Stimulated activated naive CD8-positive, alpha-beta T cell treated with anti-CD3 and anti-CD28 coated beads, Interleukin-15, amount 100 ng/mL, for 72 hours (primary cell): ENCODE measurements around the gene TRPM1.
"Not testable (repeated sequence)": the region's sequence is repeated elsewhere in the genome, so short reads cannot be mapped to it uniquely, and the experiment has no call there.

ENCODE experiments used
- ATAC-seq: fragments of 150-1000 bp; cut with Tn5 transposase; 2 replicates; pipeline ENCODE4 v1.10.0; 2021; ENCODE audit warnings: mild to moderate bottlenecking, moderate library complexity
- DNase-seq, 2 donors: peaks; one replicate each; pipeline ENCODE4 v3.0.0; 2021 to 2022
- H3K27ac Mint-ChIP-seq, 2 donors: one replicate each; pipeline ENCODE4 v1.8.0; 2022; ENCODE audit warnings: mild to moderate bottlenecking in 2 of 2, mixed read lengths in 2 of 2, moderate library complexity in 2 of 2
- H3K27me3 Mint-ChIP-seq: one replicate; pipeline ENCODE4 v1.8.0; 2022; ENCODE audit warnings: mixed read lengths
- H3K4me1 Mint-ChIP-seq: one replicate; pipeline ENCODE4 v1.8.0; 2022; ENCODE audit warnings: mild to moderate bottlenecking, mixed read lengths
- H3K4me3 Mint-ChIP-seq, 2 donors: one replicate each; pipeline ENCODE4 v1.8.0; 2022; ENCODE audit warnings: mild to moderate bottlenecking in 2 of 2, mixed read lengths in 2 of 2, moderate library complexity in 1 of 2
- H3K9me3 Mint-ChIP-seq, 2 donors: one replicate each; pipeline ENCODE4 v1.8.0; 2022; ENCODE audit warnings: mixed read lengths in 2 of 2

The TRPM1 gene

GRCh38 chr15:31098953-31099740 is 2.4 kb downstream of the TRPM1 start:
- Mint-ChIP-seq H3K9me3 (no peaks in the 10 kb centered on the region), H3K4me1 (no peaks in the 10 kb centered on the region), H3K4me3 (no peak overlapping the region), H3K27me3 (no peaks in the 10 kb centered on the region), H3K27ac (peak overlapping the region in 1 of 2 donors; percentile 38)
- ATAC-seq (no peak), DNase-seq (no peak)

DNA sequence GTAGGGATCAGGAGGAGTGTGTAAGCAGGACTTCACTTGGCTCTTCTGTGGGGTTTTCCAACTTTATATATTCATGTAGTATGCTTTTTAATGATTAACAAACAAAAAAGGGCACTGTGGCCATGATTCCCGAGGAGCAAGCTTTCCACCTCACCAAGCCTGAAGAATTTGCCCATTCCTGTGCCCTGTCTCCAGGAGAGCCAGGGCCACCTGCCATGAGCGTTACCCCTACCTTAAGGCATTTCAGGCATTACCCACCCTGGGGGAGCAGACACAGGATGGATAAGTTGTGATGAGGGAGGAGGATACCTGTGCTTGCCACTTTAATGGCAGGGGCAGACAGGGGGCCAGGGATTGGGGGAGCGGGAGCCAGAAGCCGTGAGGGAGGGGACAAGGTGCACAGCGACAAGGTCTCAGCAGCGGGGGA is 3.0 kb downstream of the TRPM1 start:
- Mint-ChIP-seq H3K27me3 (no peaks in the 10 kb centered on the region), H3K4me3 (no peak overlapping the region), H3K27ac (no peak overlapping the region), H3K4me1 (no peaks in the 10 kb centered on the region), H3K9me3 (no peaks in the 10 kb centered on the region)
- DNase-seq (no peak), ATAC-seq (no peak)

- Mint-ChIP-seq H3K27me3 (no peaks in the 10 kb centered on the region), H3K27ac (no peak overlapping the region), H3K9me3 (no peaks in the 10 kb centered on the region), H3K4me3 (no peak overlapping the region), H3K4me1 (no peaks in the 10 kb centered on the region)
- DNase-seq: no peak
- no peak for ATAC-seq
Measured at GRCh38 chr15:31096563-31096962, 5.0 kb downstream of the TRPM1 start.

- Mint-ChIP-seq H3K4me1 (no peaks in the 10 kb centered on the region), H3K27ac (no peak overlapping the region), H3K9me3 (no peaks in the 10 kb centered on the region), H3K4me3 (no peak overlapping the region), H3K27me3 (no peaks in the 10 kb centered on the region)
- DNase-seq (no peak), ATAC-seq (no peak)
Measured at GRCh38 chr15:31091481-31091880, 10.0 kb downstream of the TRPM1 start.

DNA sequence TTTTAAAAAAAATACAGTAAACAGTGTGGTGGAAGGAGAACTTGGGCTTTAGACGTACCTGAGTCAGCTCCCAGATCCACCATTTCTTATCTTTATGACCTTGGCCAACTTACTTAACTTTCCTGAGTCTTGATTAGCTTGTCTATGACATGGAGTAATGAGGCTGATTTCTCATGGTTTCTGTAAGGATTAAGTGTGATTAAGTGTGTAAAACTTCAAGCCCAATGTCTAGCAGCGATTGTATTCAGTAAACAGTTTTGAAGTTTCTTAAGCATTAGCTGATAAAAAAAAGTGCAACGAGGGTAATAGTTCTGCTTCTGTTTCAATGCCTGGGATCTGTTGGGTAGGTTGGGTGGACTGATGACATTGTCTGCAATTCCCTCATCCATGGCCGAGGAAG is 10.8 kb downstream of the TRPM1 start:
- H3K9me3 Mint-ChIP-seq: no peaks in the 10 kb centered on the region
- ATAC-seq (no peak), DNase-seq (no peak)
- no peaks in the 10 kb centered on the region for H3K27me3 Mint-ChIP-seq
- no peak overlapping the region for H3K4me3 Mint-ChIP-seq
- no peak overlapping the region for H3K27ac Mint-ChIP-seq
- H3K4me1 Mint-ChIP-seq: no peaks in the 10 kb centered on the region

GRCh38 chr15:31089368-31090047 is 12.0 kb downstream of the TRPM1 start:
- ATAC-seq: no peak
- DNase-seq: no peak
- Mint-ChIP-seq H3K4me1 (no peaks in the 10 kb centered on the region), H3K27me3 (no peaks in the 10 kb centered on the region), H3K4me3 (no peak overlapping the region), H3K27ac (no peak overlapping the region), H3K9me3 (no peaks in the 10 kb centered on the region)

- no peak for ATAC-seq
Measured at GRCh38 chr15:31088672-31089367, 12.7 kb downstream of the TRPM1 start.

DNA sequence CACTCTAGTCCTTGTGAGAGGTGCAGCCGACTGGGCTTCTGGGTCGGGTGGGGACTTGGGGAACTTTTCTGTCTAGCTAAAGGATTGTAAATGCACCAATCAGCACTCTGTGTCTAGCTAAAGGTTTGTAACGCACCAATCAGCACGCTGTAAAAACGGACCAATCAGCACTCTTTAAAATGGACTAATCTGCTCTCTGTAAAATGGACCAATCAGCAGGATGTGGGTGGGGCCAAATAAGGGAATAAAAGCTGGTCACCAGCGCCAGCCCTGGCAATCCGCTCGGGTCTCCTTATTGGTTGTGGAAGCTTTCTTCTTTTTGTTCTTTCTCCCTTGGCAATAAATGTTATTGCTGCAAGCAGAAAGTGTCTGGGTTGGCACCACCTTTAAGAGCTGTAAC is 13.5 kb downstream of the TRPM1 start:
- ATAC-seq, H3K4me3 Mint-ChIP-seq, H3K27ac Mint-ChIP-seq, DNase-seq, H3K4me1 Mint-ChIP-seq, H3K9me3 Mint-ChIP-seq, H3K27me3 Mint-ChIP-seq: not testable (repeated sequence)

More at GRCh38 chr15:31088672-31089367, 12.7 kb downstream of the TRPM1 start:
- H3K4me3 Mint-ChIP-seq: no peak overlapping the region
- no peaks in the 10 kb centered on the region for H3K9me3 Mint-ChIP-seq
- no peaks in the 10 kb centered on the region for H3K27me3 Mint-ChIP-seq
- no peaks in the 10 kb centered on the region for H3K4me1 Mint-ChIP-seq
- no peak for DNase-seq
- H3K27ac Mint-ChIP-seq: no peak overlapping the region

DNA sequence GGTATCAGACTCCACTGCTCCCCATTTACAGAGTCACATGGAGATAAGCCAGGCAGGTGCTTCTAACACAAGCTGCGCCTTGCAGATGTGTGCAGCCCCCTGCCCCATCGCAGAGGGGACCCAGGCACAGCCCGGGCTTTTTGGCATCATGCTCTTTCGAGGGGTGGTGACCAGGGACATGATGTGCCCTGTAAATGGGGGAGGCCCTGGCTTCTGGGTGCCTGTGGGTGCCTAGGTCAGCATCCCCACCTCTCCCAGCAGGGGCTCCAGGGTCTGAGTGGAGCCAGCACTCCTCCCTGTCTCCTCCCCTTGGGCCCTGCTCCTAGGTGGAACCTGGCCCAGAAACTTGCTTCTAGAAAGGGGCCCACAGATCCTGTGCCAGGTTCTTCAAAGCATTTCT is 15.2 kb downstream of the TRPM1 start:
- DNase-seq: no peak
- no peaks in the 10 kb centered on the region for H3K9me3 Mint-ChIP-seq
- peaks cover 6% of the 10 kb centered on the region for H3K27me3 Mint-ChIP-seq
- peaks cover 5% of the 10 kb centered on the region for H3K4me1 Mint-ChIP-seq
- H3K4me3 Mint-ChIP-seq: no peak overlapping the region
- no peak for ATAC-seq
- H3K27ac Mint-ChIP-seq: no peak overlapping the region

DNA sequence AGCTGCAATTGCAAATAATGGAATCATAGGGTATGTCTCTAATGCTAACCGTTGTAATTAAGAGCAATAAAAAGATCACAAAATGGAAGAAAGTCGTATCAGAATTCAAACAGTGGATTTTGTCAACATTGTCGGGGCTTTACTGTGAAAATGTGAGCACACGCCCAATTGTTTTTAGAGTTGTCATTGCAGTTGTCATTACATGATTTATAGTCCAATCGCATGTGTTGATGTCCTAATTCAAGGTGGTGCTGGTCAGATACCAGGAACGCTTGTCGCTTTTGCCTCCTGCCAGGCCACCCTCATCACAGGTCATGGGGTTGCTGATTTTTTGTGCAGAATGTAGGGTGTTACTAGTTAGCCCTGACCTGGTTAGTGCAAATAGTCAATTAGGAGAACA is 16.2 kb downstream of the TRPM1 start:
- ATAC-seq (no peak), DNase-seq (no peak)
- Mint-ChIP-seq H3K4me3 (no peak overlapping the region), H3K9me3 (no peaks in the 10 kb centered on the region), H3K27me3 (peaks cover 8% of the 10 kb centered on the region), H3K27ac (no peak overlapping the region), H3K4me1 (peaks cover 6% of the 10 kb centered on the region)

DNA sequence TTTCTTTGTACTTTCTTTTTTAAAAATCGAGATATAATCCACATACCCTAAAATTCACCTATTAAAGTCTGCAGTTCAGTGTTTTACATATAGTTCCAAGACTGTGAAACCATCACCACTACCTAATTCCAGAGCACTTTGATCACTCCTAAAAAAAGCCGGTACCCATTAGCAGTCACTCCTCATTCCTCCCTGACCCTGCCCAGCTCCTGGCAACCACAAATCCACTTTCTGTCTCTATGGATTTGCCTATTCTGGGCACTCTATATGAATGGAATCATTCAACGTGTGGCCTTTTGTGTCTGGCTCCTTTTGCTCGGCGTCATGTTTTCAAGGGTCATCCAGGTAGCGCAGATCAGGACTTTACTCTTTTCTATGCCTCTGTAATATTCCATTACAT is 17.3 kb downstream of the TRPM1 start:
- peaks cover 11% of the 10 kb centered on the region for H3K27me3 Mint-ChIP-seq
- H3K9me3 Mint-ChIP-seq: no peaks in the 10 kb centered on the region
- ATAC-seq (no peak), DNase-seq (no peak)
- H3K4me1 Mint-ChIP-seq: peaks cover 6% of the 10 kb centered on the region
- H3K4me3 Mint-ChIP-seq: no peak overlapping the region
- no peak overlapping the region for H3K27ac Mint-ChIP-seq

DNA sequence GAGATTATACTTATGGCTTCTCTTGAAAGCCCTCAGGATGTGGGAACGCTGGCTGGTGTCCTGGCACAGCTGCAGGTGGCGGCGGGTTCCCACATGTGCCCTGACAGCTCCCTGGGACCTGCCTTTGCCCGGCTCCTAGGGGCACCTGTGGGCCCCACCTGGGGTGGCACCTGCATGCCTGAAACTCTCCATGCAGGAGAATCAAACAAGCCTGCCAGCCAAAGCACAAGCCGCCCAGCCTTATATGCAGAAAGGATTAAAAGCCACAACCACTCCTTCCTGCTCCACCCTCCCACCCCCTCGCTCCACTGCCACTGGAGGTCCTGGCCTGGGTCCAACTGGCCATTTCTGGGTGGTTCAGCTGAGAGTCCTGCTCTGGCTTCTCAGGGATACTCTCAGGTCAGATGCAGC is 18.1 kb downstream of the TRPM1 start:
- Mint-ChIP-seq H3K9me3 (no peaks in the 10 kb centered on the region), H3K27me3 (peaks cover 15% of the 10 kb centered on the region), H3K4me3 (no peak overlapping the region), H3K4me1 (peaks cover 6% of the 10 kb centered on the region), H3K27ac (no peak overlapping the region)
- ATAC-seq: no peak
- DNase-seq: no peak

- H3K4me1 Mint-ChIP-seq: peaks cover 6% of the 10 kb centered on the region
- H3K4me3 Mint-ChIP-seq: no peak overlapping the region
- H3K27me3 Mint-ChIP-seq: peaks cover 15% of the 10 kb centered on the region
- no peak for DNase-seq
- ATAC-seq: no peak
- peak overlapping the region in 1 of 2 donors; percentile 91 for H3K27ac Mint-ChIP-seq
- no peaks in the 10 kb centered on the region for H3K9me3 Mint-ChIP-seq
Measured at GRCh38 chr15:31082771-31083369, 18.7 kb downstream of the TRPM1 start.

GRCh38 chr15:31081588-31082250 is 19.8 kb downstream of the TRPM1 start:
- peaks cover 15% of the 10 kb centered on the region for H3K27me3 Mint-ChIP-seq
- peak; percentile 33 for ATAC-seq
- H3K4me1 Mint-ChIP-seq: peaks cover 6% of the 10 kb centered on the region
- no peak overlapping the region for H3K4me3 Mint-ChIP-seq
- DNase-seq: no peak
- H3K9me3 Mint-ChIP-seq: no peaks in the 10 kb centered on the region
- peak overlapping the region in 1 of 2 donors; percentile 21 for H3K27ac Mint-ChIP-seq

DNA sequence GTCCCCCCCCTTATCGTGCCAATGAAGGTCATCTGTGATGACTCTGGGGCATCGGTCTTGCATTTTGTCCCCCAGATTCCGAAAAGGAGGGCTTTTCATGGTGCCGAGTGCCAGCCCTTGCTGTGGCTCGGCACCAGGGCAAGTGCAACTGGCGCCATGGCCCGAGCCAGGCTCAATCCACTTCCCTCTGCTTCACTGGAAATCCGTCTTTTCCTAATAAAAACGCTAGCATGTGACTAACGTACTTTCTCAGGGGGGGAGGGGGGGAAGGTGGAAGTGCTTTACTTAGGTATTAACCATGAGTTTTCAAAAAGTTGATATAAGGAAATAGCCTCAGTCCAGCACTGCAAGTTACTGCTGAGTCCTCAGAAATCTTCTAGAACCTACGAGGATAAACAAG is 20.5 kb downstream of the TRPM1 start:
- H3K9me3 Mint-ChIP-seq: no peaks in the 10 kb centered on the region
- H3K4me3 Mint-ChIP-seq: peak overlapping the region; percentile 66 to 71
- no peak overlapping the region for H3K27ac Mint-ChIP-seq
- H3K4me1 Mint-ChIP-seq: peaks cover 6% of the 10 kb centered on the region
- ATAC-seq (no peak), DNase-seq (no peak)
- H3K27me3 Mint-ChIP-seq: peaks cover 15% of the 10 kb centered on the region
